ENCODE results near the gene WDR70.
"Not testable (repeated sequence)": the region's sequence is repeated elsewhere in the genome, so short reads cannot be mapped to it uniquely, and the experiment has no call there.

The WDR70 gene

GRCh38 chr5:37518356-37518755 is 139.2 kb downstream of the WDR70 start:
- not testable (repeated sequence) for DNase-seq

GRCh38 chr5:37519304-37519703 is 140.2 kb downstream of the WDR70 start:
- DNase-seq = no peak

DNA sequence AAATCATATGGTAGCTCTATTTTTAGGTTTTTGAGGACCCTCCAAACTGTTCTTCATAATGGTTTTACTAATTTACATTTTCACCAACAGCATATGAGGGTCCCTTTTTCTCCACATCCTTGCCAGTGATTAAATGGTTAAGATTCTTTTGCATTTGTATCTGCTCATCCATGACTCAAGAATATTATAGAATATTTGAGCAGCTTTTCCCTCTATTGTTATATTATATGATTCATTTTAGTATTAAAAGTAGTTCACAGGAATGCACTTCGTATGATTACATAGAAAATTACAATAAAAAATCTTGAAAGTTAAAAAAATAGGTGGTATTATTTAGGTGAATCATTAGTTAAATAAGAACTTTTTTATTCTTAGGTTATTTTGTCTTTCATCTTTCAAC is 140.7 kb downstream of the WDR70 start:
- no peak for DNase-seq

GRCh38 chr5:37520811-37521210 is 141.7 kb downstream of the WDR70 start:
- no peak for DNase-seq

- DNase-seq = no peak
These were observed 154.0 kb downstream of the WDR70 start for GRCh38 chr5:37532976-37533740.

DNA sequence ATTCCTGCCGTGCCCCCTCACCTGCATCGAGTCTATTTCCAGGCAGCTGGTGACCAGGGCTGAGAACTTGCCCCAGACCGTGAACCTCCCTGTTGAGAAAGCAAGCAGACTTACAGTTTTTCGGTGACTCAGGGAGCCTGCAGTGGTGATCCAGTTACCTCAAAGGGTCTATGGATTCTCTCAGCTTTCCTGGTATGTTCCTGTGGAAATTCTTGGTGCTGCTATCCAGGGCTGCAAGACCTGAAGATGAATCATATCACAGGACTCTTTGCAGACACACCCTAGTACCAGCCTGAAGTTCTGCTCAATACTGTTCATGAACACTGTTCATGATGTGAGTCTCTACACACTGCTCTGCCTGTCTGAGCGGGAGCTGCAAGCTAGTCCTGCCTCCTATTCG is 154.7 kb downstream of the WDR70 start:
- DNase-seq = no peak

DNA sequence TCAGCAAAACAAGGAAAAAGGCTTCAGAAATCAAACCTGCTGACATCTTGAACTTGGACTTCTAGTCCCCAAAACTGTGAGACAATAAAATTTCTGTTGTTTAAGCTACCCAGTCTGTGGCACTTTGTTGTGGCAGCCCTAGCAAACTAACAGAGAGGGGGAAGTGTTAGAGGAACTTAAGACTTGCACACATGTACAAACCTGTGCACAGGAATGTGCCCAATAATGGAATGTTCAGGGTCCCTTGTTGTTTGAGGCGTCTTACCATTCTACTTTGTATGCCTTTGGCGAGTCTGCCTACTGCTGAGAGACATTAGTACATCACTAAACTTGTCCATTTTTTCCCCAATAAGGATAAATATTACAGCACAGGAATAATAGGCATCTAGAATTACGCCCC is 160.3 kb downstream of the WDR70 start:
- DNase-seq = no peak

- no peak for DNase-seq
These were observed 164.1 kb downstream of the WDR70 start for GRCh38 chr5:37543216-37543615.

DNA sequence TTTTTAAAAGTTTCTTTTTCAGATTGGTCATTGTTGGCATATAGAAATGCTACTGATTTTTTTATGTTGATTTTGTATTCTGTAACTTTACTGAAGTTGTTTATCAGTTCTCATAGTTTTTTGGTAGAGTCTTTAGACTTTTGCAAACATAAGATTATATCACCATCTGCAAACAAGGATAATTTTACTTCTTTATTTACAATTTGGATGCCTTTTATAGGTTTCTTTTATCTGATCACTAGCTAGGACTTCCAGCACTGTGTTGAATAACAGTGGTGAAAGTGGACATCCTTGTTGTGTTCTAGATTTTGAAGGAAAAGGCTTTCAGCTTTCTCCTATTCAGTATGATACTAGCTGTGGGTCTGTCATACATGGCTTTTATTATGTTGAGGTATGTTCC is 170.3 kb downstream of the WDR70 start:
- no peak for DNase-seq

GRCh38 chr5:37552161-37552560 is 173.0 kb downstream of the WDR70 start:
- no peak for DNase-seq

DNA sequence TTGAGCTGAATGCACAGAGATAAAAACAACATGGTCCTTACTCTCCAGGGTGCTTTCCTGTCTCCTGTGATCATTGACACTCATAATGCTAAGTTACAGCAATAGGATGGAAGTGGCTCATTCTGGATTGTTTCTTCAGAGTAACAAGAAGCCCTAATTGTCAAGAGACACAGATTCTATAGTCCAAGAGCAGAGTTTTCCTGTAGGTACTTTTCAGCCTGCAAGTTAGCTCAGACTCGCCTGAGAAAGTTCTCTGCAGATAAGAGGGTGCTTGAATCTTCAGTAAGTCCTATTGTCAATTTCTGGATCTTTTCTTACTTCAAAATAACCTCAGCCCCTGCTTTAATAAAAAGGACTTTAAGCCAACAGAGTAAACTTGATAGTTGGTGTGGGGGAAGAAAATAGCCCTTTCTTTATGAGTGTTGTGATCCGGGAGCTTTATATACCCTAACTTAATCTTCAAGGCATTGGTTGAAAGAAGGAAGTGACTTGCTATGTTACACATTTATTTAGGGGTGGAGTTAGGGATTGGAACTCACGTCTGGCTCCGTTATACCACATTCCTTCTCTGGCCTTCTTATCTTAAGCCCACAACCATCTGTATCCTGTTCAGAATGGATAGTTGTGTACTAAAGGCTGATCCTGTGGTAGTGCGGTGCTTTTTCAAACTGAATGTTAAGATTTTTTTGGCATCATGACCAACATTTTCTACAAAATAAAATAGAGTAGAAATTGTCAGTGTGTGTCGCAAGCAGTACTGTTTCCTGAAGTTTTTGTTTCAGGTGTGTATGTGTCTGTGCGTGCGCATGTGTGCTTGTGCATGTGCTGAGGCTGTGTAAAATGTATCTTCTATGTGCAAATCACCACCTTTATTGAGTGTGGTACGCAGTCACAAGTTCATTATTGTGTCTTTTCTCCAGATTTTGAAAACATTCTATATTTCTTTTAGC is 173.9 kb downstream of the WDR70 start:
- no peak for DNase-seq

DNA sequence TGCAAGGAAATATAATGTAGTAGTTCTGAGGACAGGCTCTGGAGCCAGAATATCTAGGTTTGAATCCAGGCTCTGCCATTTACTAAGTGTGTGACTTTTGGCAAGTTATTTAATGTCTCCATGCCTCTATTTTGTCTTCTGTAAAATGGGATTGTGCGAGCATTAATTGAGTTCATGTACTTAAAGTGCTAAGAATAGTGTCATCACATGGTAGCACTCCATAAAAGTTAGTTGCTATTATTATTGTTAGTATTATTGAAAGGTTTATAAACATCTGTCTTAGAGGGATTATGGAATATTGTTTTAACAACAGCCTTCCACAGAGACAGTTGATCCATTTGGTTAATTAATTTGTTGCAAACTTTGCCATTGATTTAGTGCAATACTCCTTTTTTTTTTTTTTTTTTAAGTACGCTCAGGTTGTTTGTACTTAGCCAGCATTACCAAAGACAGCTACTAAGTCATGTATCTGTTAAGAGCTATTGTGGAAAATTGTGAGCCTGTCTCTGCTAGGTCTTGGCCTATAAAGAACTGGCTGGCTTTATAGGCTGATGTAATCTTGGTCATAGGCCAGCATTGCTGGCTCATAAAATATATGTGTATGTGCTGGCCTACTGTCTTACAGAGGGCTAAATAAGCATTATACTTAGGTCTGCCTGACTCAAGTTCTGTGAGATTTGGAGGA is 174.7 kb downstream of the WDR70 start:
- DNase-seq = no peak

DNA sequence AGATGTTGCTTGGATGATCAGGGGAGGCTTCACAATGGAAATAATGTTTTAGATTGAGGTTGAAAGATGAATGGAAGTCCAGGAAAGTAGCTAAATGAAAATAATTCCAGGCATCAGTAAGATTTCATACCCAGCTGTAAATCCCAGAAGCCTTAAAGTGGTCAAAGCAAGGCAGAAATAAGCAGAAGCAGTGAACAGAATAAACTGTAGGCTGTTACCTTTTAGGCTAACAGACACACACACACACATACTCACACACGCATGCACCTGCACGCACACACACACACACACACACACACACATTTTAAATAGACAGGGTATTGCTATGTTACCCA is 175.3 kb downstream of the WDR70 start:
- no peak for DNase-seq

GRCh38 chr5:37554938-37555337 is 175.8 kb downstream of the WDR70 start:
- no peak for DNase-seq

- DNase-seq = no peak
These were observed 178.7 kb downstream of the WDR70 start for GRCh38 chr5:37557734-37558293.

DNA sequence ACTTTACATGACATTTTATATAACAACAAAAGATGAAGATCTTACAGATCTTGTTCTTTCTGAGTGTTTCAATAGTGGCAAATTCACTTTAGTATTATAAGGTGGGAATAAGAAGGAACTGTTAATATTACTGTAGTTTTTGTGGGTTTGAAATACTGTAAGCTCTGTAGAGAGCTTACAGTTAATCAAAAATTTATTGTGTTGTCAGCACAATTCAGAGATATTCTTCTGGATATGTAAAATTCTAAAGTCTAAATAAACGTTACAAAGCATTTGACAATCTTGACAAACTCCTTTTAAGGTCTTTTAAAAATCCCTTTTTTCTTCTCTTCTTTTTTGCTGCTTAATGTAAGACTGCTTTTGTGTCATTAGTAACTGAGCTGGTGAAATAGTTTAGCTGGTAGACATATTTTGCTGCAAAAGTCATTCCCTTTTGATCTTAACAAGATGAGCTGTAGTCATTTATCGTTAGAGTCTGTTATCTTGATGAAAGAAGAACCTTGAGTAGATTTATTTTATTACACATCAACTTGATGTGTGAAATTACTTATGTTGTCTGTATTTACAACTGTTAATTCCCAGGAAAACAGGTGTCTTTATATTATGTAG is 186.0 kb downstream of the WDR70 start:
- no peak for DNase-seq

DNA sequence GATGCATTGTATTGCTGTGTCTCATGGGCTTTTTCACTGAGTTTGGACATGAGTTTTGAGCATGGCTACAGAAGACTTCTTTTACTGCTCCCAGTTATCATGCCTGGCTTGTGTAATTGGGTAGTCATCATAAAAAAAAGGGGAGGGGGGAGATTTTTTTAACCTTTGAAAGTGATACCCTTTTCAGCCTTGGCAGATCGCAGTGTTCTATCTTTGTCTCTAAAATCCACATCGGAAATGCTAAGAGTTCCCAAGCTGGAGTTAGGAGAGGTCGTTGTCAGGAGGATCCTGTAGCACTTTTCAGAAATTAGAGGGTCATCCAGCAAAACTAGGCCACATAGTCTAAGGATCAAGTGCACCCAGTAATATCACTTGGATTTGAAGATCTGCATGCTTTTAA is 188.4 kb downstream of the WDR70 start:
- DNase-seq = no peak

DNA sequence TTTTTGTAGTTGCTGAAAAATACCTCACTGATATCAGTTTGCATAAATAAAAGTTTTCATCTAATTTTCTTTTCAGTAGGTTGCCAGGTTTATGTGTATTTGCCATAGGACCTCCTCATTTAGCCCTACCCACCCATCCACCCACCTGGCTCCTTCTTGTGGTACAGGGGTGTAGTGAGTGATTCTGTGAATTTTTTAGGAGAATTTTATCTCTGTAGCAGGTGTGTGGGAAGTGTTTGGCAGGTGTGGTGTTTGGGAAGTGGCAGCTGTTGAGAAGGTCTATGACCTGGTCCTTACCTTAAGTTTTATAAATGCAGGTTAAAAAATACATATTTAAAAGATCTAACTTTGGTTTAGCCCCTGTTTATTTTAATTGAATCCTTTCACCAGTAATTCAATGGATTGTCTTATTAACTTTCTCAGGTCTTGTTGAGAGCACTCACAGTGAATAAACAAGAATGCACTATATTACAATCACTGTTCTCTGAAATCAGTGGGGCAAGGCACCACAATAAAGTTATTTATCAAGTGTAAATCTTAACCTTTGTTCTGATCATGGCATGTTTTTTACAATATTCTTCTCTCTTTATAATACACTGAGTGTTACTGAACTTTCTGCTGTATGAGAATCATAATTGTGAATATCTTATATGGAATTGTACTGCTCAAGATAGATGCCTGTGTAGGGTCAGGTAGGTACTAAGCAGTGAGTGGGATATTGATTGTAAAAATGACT is 189.1 kb downstream of the WDR70 start:
- no peak for DNase-seq

DNA sequence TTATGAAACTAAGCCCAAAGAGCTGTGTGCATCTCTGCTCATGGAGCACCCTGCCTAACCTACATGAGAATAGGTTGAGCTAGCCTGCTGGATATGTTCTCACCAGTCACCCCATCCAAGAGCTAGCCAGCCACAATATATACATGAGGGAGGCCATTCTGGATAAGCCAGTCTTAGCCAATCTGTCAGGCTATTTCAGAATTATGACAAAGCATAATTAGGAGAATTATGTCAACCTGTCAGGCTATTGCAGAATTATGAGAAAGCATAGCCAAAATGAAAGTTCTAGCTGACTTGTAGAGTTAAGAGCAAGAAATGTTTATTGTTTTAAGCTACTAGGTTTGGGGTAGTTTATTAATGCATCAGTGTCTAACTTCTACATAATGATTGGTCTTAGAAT is 189.8 kb downstream of the WDR70 start:
- no peak for DNase-seq

DNA sequence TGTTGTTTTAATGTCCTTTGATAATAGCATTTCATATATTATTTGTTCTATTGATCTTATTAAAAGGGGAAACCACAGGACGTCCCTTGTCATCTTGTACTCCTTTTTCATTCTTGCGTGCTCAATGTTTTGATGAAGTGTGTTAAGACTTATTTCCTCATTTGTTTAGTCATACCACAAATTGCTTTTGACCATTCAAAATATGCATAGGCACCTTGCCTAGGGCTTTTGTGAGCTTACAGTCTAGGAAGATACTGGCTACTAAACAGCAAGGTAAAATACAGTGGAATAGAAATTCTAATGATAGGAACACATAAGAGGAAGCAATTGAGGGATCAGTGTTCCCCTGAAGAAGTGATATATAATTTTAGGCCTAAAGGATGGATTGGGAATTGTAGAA is 190.3 kb downstream of the WDR70 start:
- no peak for DNase-seq

GRCh38 chr5:37570597-37570996 is 191.5 kb downstream of the WDR70 start:
- DNase-seq = no peak

- DNase-seq = no peak
These were observed 192.9 kb downstream of the WDR70 start for GRCh38 chr5:37571985-37572384.
